ENCODE data around the gene PLA2G1B. TPM values are rescaled to one million over a fixed set of nuclear protein-coding genes. Genes with fewer than 3 reads are reported as not detected.

Gene PLA2G1B
- total RNA-seq, result under 1 TPM in 1 of 2 experiments, not detected in 1; 0.99 TPM

DNA sequence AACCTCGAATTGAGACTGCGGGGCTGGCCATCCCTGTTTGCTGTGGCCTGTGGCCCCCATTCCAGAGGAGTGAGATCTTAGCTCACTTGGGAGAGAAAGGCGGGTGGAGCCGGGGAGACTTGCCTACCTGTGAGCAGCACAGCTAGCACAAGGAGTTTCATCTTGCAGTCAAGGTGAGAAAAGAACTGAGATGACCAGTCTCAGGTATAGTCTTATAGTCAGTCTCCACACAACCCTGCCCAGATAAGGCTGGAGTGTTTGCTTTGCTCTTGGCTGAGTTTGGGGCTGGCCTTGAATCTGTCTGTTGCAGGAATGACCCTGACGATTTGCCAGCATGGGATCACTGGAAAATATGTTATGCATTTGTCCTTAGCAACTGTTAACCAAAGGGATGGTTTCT, at the start of gene PLA2G1B:
Gene PLA2G1B (minus strand): TSS at position 187 of the 400 bp plus-strand sequence. CDS start 26 bp downstream, at position 161.
- DNase-seq, result no peak
- no peak within 1 kb of the TSS for H3K27ac Mint-ChIP-seq
- intact Hi-C loops (cut with micrococcal nuclease), result no loop called here
- no peaks in the 10 kb centered on the region for H3K27me3 Mint-ChIP-seq
- H3K4me1 Mint-ChIP-seq (ENCODE audit: low read depth), result peaks cover 7% of the 10 kb centered on the region
- TF ChIP-seq, protein P1, sequence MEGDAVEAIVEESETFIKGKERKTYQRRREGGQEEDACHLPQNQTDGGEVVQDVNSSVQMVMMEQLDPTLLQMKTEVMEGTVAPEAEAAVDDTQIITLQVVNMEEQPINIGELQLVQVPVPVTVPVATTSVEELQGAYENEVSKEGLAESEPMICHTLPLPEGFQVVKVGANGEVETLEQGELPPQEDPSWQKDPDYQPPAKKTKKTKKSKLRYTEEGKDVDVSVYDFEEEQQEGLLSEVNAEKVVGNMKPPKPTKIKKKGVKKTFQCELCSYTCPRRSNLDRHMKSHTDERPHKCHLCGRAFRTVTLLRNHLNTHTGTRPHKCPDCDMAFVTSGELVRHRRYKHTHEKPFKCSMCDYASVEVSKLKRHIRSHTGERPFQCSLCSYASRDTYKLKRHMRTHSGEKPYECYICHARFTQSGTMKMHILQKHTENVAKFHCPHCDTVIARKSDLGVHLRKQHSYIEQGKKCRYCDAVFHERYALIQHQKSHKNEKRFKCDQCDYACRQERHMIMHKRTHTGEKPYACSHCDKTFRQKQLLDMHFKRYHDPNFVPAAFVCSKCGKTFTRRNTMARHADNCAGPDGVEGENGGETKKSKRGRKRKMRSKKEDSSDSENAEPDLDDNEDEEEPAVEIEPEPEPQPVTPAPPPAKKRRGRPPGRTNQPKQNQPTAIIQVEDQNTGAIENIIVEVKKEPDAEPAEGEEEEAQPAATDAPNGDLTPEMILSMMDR (IDR thresholded peaks at IDR 0.05), result no peak
- H3K36me3 Mint-ChIP-seq (ENCODE audit: low read depth), result no peaks in the 10 kb centered on the region
- CTCF ChIA-PET, result interaction anchor here (0.7 to 1.9 kb wide), 5 partner anchors 40 to 322 kb away, joined by 3 to 9 read pairs (median 3); partner anchors contain the start of gene POP5
- H3K9me3 Mint-ChIP-seq, result no peaks in the 10 kb centered on the region
- no peak within 1 kb of the TSS for H3K4me3 Mint-ChIP-seq
- no peak for ATAC-seq
- POLR2A ChIA-PET, result interaction anchor here (1.2 to 8.6 kb wide), 3 partner anchors 10 to 36 kb away, joined by 3 to 63 read pairs (median 6); partner anchors contain the start of genes RNU4-1, RNU4-2 and SIRT4

DNA sequence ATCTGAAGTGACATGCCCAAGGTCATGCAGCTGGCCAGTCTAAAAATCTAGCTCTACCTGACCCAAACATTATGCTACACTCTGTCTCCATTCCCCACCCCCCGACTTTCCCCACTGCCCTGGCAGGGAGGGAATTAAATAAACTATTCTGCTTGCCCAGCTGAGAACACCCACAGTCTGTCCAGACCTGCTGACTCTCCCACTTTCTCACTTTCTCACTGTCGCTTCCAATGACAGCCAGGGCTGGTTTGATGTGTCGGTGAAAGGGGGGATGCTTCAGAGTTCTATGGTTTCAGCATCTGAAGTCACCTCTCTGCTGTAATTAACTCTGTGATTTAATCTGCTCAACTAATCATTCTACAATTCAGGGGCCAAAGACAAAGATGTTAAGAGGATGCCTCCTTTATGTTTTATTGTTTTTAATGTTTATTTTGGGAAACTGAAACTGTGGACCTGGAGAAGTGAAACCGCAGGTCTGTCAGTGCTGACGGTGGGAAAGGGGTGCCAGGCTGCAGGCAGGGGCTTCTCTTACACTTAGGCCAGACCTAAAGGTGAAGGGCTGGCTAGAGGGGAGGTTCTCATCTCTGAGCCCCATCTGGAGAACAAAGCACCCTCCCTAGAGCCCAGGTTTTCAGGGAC, 49.5 kb upstream of the PLA2G1B start:
- Mint-ChIP-seq H3K27me3 (peaks cover 38% of the 10 kb centered on the region), H3K4me1 (ENCODE audit: low read depth) (no peaks in the 10 kb centered on the region), H3K27ac (no peak overlapping the region), H3K9me3 (no peaks in the 10 kb centered on the region), H3K4me3 (no peak overlapping the region), H3K36me3 (ENCODE audit: low read depth) (no peaks in the 10 kb centered on the region)
- CTCF ChIA-PET, result interaction anchor here (2.5 kb wide), 1 partner anchor 10 kb away, joined by 13 read pairs; no protein-coding TSS in a partner anchor
- ATAC-seq (no peak), DNase-seq (no peak)
- intact Hi-C loops (cut with micrococcal nuclease), result no loop called here
- TF ChIP-seq, protein P1 (IDR thresholded peaks at IDR 0.05), result no peak
- POLR2A ChIA-PET, result interaction anchor here (1.0 to 1.1 kb wide), 2 partner anchors 13 to 49 kb away, joined by 3 read pairs; no protein-coding TSS in a partner anchor

DNA sequence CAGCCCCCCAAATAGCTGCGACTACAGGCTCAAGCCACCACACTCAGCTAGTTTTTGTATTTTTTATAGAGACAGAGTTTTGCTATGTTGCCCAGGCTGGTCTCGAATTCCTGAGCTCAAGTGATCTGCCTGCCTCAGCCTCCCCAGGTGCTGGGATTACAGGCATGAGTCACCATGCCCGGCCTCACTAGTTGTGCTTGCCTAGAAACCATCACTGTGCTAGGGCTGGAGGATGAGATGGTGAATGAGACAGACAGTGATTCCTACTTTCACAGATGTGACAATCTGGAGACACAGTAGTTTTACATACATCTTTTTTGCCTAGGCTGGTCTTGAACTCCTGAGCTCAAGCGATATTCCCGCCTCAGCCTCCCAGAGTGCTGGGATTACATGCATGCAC, 48.8 kb upstream of the PLA2G1B start:
- H3K4me3 Mint-ChIP-seq, result no peak overlapping the region
- ATAC-seq (no peak), DNase-seq (no peak)
- intact Hi-C loops (cut with micrococcal nuclease), result no loop called here
- TF ChIP-seq, protein P1 (IDR thresholded peaks at IDR 0.05), result no peak
- CTCF ChIA-PET, result interaction anchor here (1.9 to 2.5 kb wide), 2 partner anchors 9 to 54 kb away, joined by 5 to 13 read pairs; no protein-coding TSS in a partner anchor
- POLR2A ChIA-PET, result interaction anchor here (1.0 to 1.6 kb wide), 3 partner anchors 10 to 50 kb away, joined by 3 to 7 read pairs (median 3); no protein-coding TSS in a partner anchor
- H3K9me3 Mint-ChIP-seq, result no peaks in the 10 kb centered on the region
- peaks cover 39% of the 10 kb centered on the region for H3K27me3 Mint-ChIP-seq
- H3K36me3 Mint-ChIP-seq (ENCODE audit: low read depth), result no peaks in the 10 kb centered on the region
- no peak overlapping the region for H3K27ac Mint-ChIP-seq
- no peaks in the 10 kb centered on the region for H3K4me1 Mint-ChIP-seq (ENCODE audit: low read depth)

DNA sequence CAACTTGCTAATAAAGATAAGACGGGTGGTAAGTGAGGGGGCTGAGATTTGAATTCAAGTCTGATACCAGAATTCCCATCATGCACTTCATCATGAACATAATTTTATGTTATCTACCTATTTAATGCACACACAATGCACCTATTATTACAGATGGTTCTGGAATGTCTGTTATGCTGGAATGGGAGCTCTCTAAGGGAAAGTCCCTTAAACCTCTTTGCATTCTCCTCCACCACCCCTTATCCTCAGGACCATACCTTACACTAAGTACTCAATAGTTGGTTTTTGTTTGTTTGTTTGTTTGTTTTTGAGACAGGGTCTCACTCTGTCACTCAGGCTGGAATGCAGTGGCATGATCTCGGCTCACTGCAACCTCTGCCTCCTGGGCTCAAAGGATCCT, 48.4 kb upstream of the PLA2G1B start:
- Mint-ChIP-seq H3K27me3 (peaks cover 41% of the 10 kb centered on the region), H3K4me3 (no peak overlapping the region), H3K27ac (no peak overlapping the region), H3K4me1 (ENCODE audit: low read depth) (no peaks in the 10 kb centered on the region), H3K36me3 (ENCODE audit: low read depth) (no peaks in the 10 kb centered on the region), H3K9me3 (no peaks in the 10 kb centered on the region)
- CTCF ChIA-PET, result interaction anchor here (1.9 to 2.5 kb wide), 2 partner anchors 9 to 54 kb away, joined by 5 to 13 read pairs; no protein-coding TSS in a partner anchor
- TF ChIP-seq, protein P1 (IDR thresholded peaks at IDR 0.05), result no peak
- POLR2A ChIA-PET, result interaction anchor here (1.0 to 1.6 kb wide), 3 partner anchors 9 to 50 kb away, joined by 3 to 7 read pairs (median 3); no protein-coding TSS in a partner anchor
- ATAC-seq (no peak), DNase-seq (no peak)
- intact Hi-C loops (cut with micrococcal nuclease), result no loop called here

DNA sequence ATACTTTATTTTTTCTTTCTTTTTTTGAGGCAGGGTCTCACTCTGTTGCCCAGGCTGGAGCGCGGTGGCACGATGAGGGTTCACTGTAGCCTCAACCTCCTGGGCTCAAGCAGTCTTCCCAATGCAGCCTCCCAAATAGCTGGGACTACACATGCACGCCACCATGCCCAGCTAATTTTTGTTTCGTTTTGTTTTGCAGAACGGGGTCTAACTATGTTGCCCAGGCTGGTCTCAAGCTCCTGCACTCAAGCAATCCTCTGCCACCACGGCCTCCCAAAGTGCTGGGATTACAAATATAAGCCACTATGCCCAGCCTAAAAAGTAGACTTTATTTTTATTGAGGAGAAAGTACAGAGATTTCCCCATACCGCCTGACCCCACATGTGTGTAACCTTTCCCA, 46.1 kb upstream of the PLA2G1B start:
- TF ChIP-seq, protein P1 (IDR thresholded peaks at IDR 0.05), result no peak
- ATAC-seq (no peak), DNase-seq (no peak)
- H3K27ac Mint-ChIP-seq, result no peak overlapping the region
- ChIA-PET POLR2A (interaction anchor here (1.0 kb wide), 1 partner anchor 13 kb away, joined by 3 read pairs; no protein-coding TSS in a partner anchor), CTCF (interaction anchor here (1.1 kb wide), 1 partner anchor 49 kb away, joined by 3 read pairs; no protein-coding TSS in a partner anchor)
- H3K9me3 Mint-ChIP-seq, result no peaks in the 10 kb centered on the region
- H3K4me1 Mint-ChIP-seq (ENCODE audit: low read depth), result peaks cover 6% of the 10 kb centered on the region
- H3K4me3 Mint-ChIP-seq, result no peak overlapping the region
- no peaks in the 10 kb centered on the region for H3K36me3 Mint-ChIP-seq (ENCODE audit: low read depth)
- intact Hi-C loops (cut with micrococcal nuclease), result no loop called here
- peaks cover 57% of the 10 kb centered on the region for H3K27me3 Mint-ChIP-seq
